Tibial nerve (tissue), 4 donors: ENCODE data around the gene NCK1.

ENCODE experiments used
- CTCF ChIP-seq, 5 experiments: fragments of 200-600 bp in 3 of 5; fragments of 450-650 bp in 2 of 5; sonication (generic) in 3 of 5; IDR thresholded peaks; one replicate each; pipeline ENCODE4 v1.5.1; 2016 to 2019; ENCODE audit warnings: antibody characterized with exemption in 5 of 5, mild to moderate bottlenecking in 3 of 5, moderate library complexity in 2 of 5
- EP300 ChIP-seq, 2 donors: sonication (generic); formaldehyde crosslinking; IDR thresholded peaks; one replicate each; pipeline ENCODE4 v1.6.1; 2017; ENCODE audit warnings: antibody characterized with exemption in 2 of 2, mild to moderate bottlenecking in 1 of 2
- POLR2A ChIP-seq, 2 donors: fragments of 450-650 bp; IDR thresholded peaks; one replicate each; pipeline ENCODE4 v1.6.1; 2017; ENCODE audit warnings: antibody characterized with exemption in 2 of 2, mild to moderate bottlenecking in 2 of 2, moderate library complexity in 2 of 2

DNA sequence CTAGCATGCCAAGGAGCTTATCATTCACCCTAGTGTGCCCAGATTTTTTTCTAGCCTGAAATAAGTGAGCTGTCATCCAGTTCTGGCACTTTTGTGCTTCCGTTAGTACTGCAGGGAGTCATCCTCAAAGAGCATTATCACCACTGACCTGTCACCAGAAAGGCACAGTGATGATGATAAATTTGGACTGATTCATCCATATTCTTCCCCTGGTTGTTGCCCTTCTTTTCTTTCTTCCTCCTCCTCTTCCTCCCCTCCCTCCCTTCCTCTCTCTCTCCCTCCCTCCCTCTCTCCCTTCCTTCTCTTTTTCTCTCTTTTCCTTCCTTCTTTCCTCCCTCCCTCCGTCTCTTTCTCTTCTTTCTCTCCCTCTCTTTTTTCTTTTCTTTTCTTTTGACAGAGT is 21.8 kb upstream of the NCK1 start:
- TF ChIP-seq POLR2A (IDR thresholded peaks at IDR 0.05), result no peak
- no peak for TF ChIP-seq CTCF (IDR thresholded peaks at IDR 0.05)
- TF ChIP-seq EP300 (IDR thresholded peaks at IDR 0.05), result no peak
